T-helper 17 cell (primary cell): ENCODE results near the gene PRPF38B. TPM values are rescaled to one million over a fixed set of nuclear protein-coding genes. Genes with fewer than 3 reads are reported as not detected.
"Not testable (repeated sequence)": the region's sequence is repeated elsewhere in the genome, so short reads cannot be mapped to it uniquely, and the experiment has no call there.

ENCODE experiments used
- ATAC-seq: fragments of 150-1000 bp; cut with Tn5 transposase; 2 replicates; pipeline ENCODE4 v1.10.0; 2021; ENCODE audit warnings: mild to moderate bottlenecking, moderate library complexity
- DNase-seq, 3 donors: peaks; one replicate each; pipeline versions ENCODE4 v3.0.0 to v3.0.0-alpha.2; 2020 to 2021
- H3K9me3 ChIP-seq: one replicate; pipeline ENCODE4 v1.7.0; 2013; ENCODE audit warnings: low read length, mild to moderate bottlenecking; ENCODE audit not compliant: control insufficient read depth, poor library complexity, severe bottlenecking
- H3K27ac Mint-ChIP-seq: one replicate; pipeline ENCODE4 v1.8.0; 2022; ENCODE audit warnings: mild to moderate bottlenecking, moderate library complexity, mixed read lengths
- H3K27me3 Mint-ChIP-seq: one replicate; pipeline ENCODE4 v1.8.0; 2022; ENCODE audit warnings: mixed read lengths
- H3K36me3 Mint-ChIP-seq: one replicate; pipeline ENCODE4 v1.8.0; 2022; ENCODE audit warnings: low read depth, mixed read lengths
- H3K4me1 Mint-ChIP-seq: one replicate; pipeline ENCODE4 v1.8.0; 2022; ENCODE audit warnings: mild to moderate bottlenecking, mixed read lengths
- H3K4me3 Mint-ChIP-seq: one replicate; pipeline ENCODE4 v1.8.0; 2022; ENCODE audit warnings: mild to moderate bottlenecking, moderate library complexity, mixed read lengths
- total RNA-seq, 4 donors: library from RNA in 2 of 4; stranded (reverse) in 2 of 4; gene quantifications; one replicate each; pipeline ENCODE4 v1.2.3 and lab custom pipeline; 2022 to 2026

Gene PRPF38B
- total RNA-seq, 2 donors from 2014 or later: 124 to 134 TPM

- H3K27me3 Mint-ChIP-seq: no peaks in the 10 kb centered on the region
- peaks cover 34% of the 10 kb centered on the region for H3K4me1 Mint-ChIP-seq
- peak in 2 of 3 donors; percentile 65 to 73 for DNase-seq
- H3K27ac Mint-ChIP-seq: peak overlapping the region; percentile 99
- ATAC-seq: peak; percentile 80
- peaks cover 6% of the 10 kb centered on the region for H3K36me3 Mint-ChIP-seq
- H3K4me3 Mint-ChIP-seq: peak overlapping the region; percentile 98
- no peaks in the 10 kb centered on the region for H3K9me3 ChIP-seq
Measured at GRCh38 chr1:108692724-108693655, 880 bp downstream of the PRPF38B start.

DNA sequence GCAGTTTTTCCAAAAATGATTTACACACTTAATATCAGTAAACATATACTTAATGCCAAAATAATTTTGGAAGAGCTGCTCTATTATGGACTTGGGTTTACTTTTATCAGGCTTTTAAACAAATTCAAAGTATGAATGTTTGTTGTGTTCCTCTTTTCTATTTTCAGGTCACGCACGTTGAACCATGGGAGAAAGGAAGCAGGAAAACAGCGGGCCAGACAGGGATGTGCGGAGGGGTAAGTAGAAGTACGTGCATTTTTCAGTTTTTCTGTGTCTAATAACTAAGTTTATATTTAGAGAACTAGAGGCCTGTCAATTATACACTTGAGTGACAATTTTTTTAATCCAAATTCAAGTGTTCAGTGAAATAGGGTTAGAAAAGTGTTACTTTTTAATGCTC is 3.4 kb downstream of the PRPF38B start:
- H3K36me3 Mint-ChIP-seq: peaks cover 21% of the 10 kb centered on the region
- no peaks in the 10 kb centered on the region for H3K27me3 Mint-ChIP-seq
- H3K4me1 Mint-ChIP-seq: peaks cover 50% of the 10 kb centered on the region

GRCh38 chr1:108699375-108700332 is 7.5 kb downstream of the PRPF38B start:
- Mint-ChIP-seq H3K4me3 (peak overlapping the region; percentile 89), H3K4me1 (peaks cover 43% of the 10 kb centered on the region), H3K36me3 (peaks cover 18% of the 10 kb centered on the region), H3K27me3 (no peaks in the 10 kb centered on the region), H3K27ac (peak overlapping the region; percentile 92)
- ATAC-seq (no peak), DNase-seq (no peak)
- H3K9me3 ChIP-seq: no peaks in the 10 kb centered on the region

More for the DNA sequence above, 3.4 kb downstream of the PRPF38B start:
- DNase-seq (no peak), ATAC-seq (no peak)
- Mint-ChIP-seq H3K4me3 (peak overlapping the region; percentile 82), H3K27ac (peak overlapping the region; percentile 92)
- H3K9me3 ChIP-seq: no peaks in the 10 kb centered on the region

DNA sequence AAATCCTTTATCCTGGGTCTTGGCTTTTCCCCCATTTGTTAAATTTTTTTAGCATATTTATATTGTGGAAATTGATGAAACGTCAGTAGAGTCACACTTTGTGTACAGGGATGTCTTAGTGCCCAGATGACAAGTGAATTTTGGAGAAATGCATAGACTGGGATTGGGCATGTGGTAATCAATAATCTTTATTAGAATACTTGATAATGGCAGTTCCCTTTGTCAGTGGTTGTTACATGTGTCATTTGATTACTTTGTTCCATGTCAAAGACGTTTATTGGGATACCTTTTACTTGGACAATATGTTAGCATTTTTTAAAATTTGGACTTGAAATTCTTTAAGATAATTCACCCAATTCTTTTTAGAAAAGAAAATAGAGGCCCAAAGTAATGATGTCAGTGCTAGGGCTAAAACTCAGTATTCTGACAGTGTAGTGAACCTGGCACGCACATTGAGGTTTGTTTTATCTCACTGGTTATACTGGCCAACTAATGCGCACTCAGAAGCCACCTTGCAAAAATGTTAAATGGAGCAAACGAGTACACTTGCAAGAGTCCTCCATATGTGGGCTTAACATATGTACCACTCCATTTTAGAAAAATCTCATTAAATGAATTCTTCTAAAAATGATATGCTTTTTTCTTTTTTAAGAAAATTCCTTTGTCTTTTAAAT is 9.2 kb downstream of the PRPF38B start:
- no peaks in the 10 kb centered on the region for H3K9me3 ChIP-seq
- Mint-ChIP-seq H3K4me3 (no peak overlapping the region), H3K4me1 (peaks cover 45% of the 10 kb centered on the region), H3K27me3 (no peaks in the 10 kb centered on the region), H3K27ac (peak overlapping the region; percentile 94), H3K36me3 (peaks cover 16% of the 10 kb centered on the region)
- ATAC-seq: no peak
- DNase-seq: no peak

DNA sequence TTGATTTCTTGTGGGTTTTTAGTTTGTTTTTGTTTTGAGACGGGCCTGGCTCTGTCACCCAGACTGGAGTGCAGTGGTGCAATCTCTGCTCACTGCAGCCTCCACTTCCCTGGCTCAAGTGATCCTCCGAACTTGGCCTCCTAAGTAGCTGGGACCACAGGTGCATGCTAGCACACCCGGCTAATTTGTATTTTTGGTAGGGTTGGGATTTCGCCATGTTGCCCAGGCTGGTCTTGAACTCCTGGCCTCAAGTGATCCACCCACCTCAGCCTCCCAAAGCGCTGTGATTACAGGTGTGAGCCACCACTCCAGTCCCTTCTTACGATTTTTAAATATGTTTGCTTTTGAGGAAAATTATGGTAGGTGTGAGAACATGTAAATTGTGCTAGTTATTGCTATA is 10.0 kb downstream of the PRPF38B start:
- H3K9me3 ChIP-seq, DNase-seq, H3K27me3 Mint-ChIP-seq, ATAC-seq: not testable (repeated sequence)
- Mint-ChIP-seq H3K36me3 (peaks cover 16% of the 10 kb centered on the region), H3K4me3 (peak overlapping the region; percentile 19), H3K4me1 (peaks cover 45% of the 10 kb centered on the region), H3K27ac (peak overlapping the region; percentile 94)

GRCh38 chr1:108703939-108704338 is 11.8 kb downstream of the PRPF38B start:
- H3K4me1 Mint-ChIP-seq: peaks cover 40% of the 10 kb centered on the region
- H3K4me3 Mint-ChIP-seq: peak overlapping the region; percentile 73
- H3K27ac Mint-ChIP-seq: peak overlapping the region; percentile 94
- ATAC-seq (peak; percentile 73), DNase-seq (no peak)
- H3K36me3 Mint-ChIP-seq: peaks cover 13% of the 10 kb centered on the region
- H3K27me3 Mint-ChIP-seq: no peaks in the 10 kb centered on the region
- no peaks in the 10 kb centered on the region for H3K9me3 ChIP-seq

- DNase-seq: no peak
- no peak for ATAC-seq
- Mint-ChIP-seq H3K27me3 (no peaks in the 10 kb centered on the region), H3K36me3 (peaks cover 8% of the 10 kb centered on the region), H3K4me1 (peaks cover 38% of the 10 kb centered on the region), H3K4me3 (no peak overlapping the region), H3K27ac (peak overlapping the region; percentile 94)
- no peaks in the 10 kb centered on the region for H3K9me3 ChIP-seq
Measured at GRCh38 chr1:108704496-108704895, 12.4 kb downstream of the PRPF38B start.

GRCh38 chr1:108706643-108707042 is 14.5 kb downstream of the PRPF38B start:
- DNase-seq (no peak), ATAC-seq (no peak)
- Mint-ChIP-seq H3K27me3 (no peaks in the 10 kb centered on the region), H3K27ac (peak overlapping the region; percentile 94), H3K36me3 (no peaks in the 10 kb centered on the region), H3K4me1 (peaks cover 33% of the 10 kb centered on the region), H3K4me3 (no peak overlapping the region)
- no peaks in the 10 kb centered on the region for H3K9me3 ChIP-seq

GRCh38 chr1:108708691-108709660 is 16.9 kb downstream of the PRPF38B start:
- H3K27ac Mint-ChIP-seq: peak overlapping the region; percentile 51
- H3K4me3 Mint-ChIP-seq: peak overlapping the region; percentile 39
- no peaks in the 10 kb centered on the region for H3K27me3 Mint-ChIP-seq
- no peaks in the 10 kb centered on the region for H3K9me3 ChIP-seq
- DNase-seq (peak; percentile 33 to 56 (median 41)), ATAC-seq (peak; percentile 82)
- peaks cover 21% of the 10 kb centered on the region for H3K4me1 Mint-ChIP-seq
- no peaks in the 10 kb centered on the region for H3K36me3 Mint-ChIP-seq

- no peak for ATAC-seq
- no peaks in the 10 kb centered on the region for H3K9me3 ChIP-seq
- H3K27ac Mint-ChIP-seq: peak within 1 kb of the TSS; percentile 24
- no peaks in the 10 kb centered on the region for H3K36me3 Mint-ChIP-seq
- H3K4me3 Mint-ChIP-seq: no peak within 1 kb of the TSS
- H3K4me1 Mint-ChIP-seq: peaks cover 12% of the 10 kb centered on the region
- no peak for DNase-seq
- peaks cover 20% of the 10 kb centered on the region for H3K27me3 Mint-ChIP-seq
Measured at GRCh38 chr1:108712606-108713150, 20.6 kb downstream of the PRPF38B start, which contains the start of gene FNDC7. FNDC7 (plus strand) TSS chr1:108712908; CDS start chr1:108712934, 26 bp downstream.

DNA sequence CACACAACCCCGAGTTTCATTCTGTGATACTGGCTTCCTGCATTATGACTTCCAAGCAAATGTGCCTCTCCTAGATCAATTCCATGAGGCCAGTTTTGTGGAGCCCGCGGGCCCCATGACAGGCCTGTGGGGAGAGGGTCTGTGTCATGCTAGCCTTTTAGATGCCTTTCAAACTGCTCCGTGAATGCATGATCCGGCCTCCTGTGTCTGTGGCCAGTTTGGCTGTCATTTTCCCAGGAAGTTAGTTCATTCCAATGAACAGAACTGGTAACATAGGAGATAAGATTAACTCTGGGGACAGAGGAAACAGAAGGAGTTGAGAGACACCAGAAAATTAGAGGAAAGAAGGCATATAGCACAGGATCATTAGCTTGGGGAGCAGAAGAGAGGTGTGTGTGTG is 23.8 kb downstream of the PRPF38B start:
- H3K4me1 Mint-ChIP-seq: no peaks in the 10 kb centered on the region

More for the DNA sequence above, 23.8 kb downstream of the PRPF38B start:
- no peaks in the 10 kb centered on the region for H3K36me3 Mint-ChIP-seq
- H3K27ac Mint-ChIP-seq: no peak overlapping the region
- DNase-seq (no peak), ATAC-seq (no peak)
- no peaks in the 10 kb centered on the region for H3K9me3 ChIP-seq
- no peak overlapping the region for H3K4me3 Mint-ChIP-seq
- peaks cover 27% of the 10 kb centered on the region for H3K27me3 Mint-ChIP-seq
